GM12878 (cell line): Measurements from ENCODE around the gene ATP1B1. TPM values are rescaled to one million over a fixed set of nuclear protein-coding genes. Genes with fewer than 3 reads are reported as not detected.

Experiments used
- ASH2L ChIP-seq: fragments of 300-600, 200-600 bp; sonication (generic); IDR thresholded peaks from 2 replicates; pipeline ENCODE4 v1.6.1; 2017; ENCODE audit warnings: low read depth, mild to moderate bottlenecking, borderline replicate concordance
- EP300 ChIP-seq, 2 experiments: fragments of 150-350 bp in 1 of 2; IDR thresholded peaks; 2 replicates each; pipeline ENCODE4 v1.6.1; 2011 to 2012; ENCODE audit warnings: low read depth in 2 of 2, low read length in 2 of 2, borderline replicate concordance in 1 of 2, improper control_type of control experiment in 1 of 2, inconsistent platforms in 1 of 2; ENCODE audit not compliant: control insufficient read depth in 1 of 2
- NFYA ChIP-seq: IDR thresholded peaks from 2 replicates; pipeline ENCODE4 v1.6.1; 2011; ENCODE audit warnings: low read depth, mild to moderate bottlenecking, low read length, improper control_type of control experiment, borderline replicate concordance
- PML ChIP-seq: IDR thresholded peaks from 2 replicates; pipeline ENCODE4 v1.6.1; 2012; ENCODE audit warnings: low read length, inconsistent platforms
- SIX5 ChIP-seq: IDR thresholded peaks from 2 replicates; pipeline ENCODE4 v1.6.1; 2011; ENCODE audit warnings: mild to moderate bottlenecking, low read depth, low read length, moderate library complexity; ENCODE audit not compliant: severe bottlenecking
- polyA plus RNA-seq, 11 experiments: library from polyadenylated mRNA; depleted of rRNA in 4 of 11; unstranded in 6 of 11; stranded (reverse) in 5 of 11; fragments of >200 nt; fragmentation: Nextera tagmentation in 4 of 11; fragmentation: Illumina TruSeq in 1 of 11; extraction: Ambion mirVana in 4 of 11; extraction: Trizol in 1 of 11; gene quantifications; 1 replicate in 1 of 11; 2 replicates in 10 of 11; pipeline versions ENCODE4 v1.2.1 to v1.2.3, GENCODE V29; 2011 to 2016; ENCODE audit warnings: inconsistent platforms in 2 of 11, missing spikeins in 2 of 11, low read depth in 1 of 11
- total RNA-seq, 4 experiments: library from RNA; depleted of rRNA in 3 of 4; stranded (reverse); fragments of >200 nt in 3 of 4; fragmentation: Illumina TruSeq in 1 of 4; extraction: Trizol in 1 of 4; gene quantifications; 2 replicates each; pipeline versions ENCODE4 v1.2.1 to v1.2.3, GENCODE V29; 2013 to 2021
- TF ChIP-seq, protein P1 (sequence below): fragments of 450-650 bp; formaldehyde crosslinking; IDR thresholded peaks from 2 replicates; pipeline ENCODE4 v1.4.0; 2020; ENCODE audit warnings: mild to moderate bottlenecking, moderate library complexity
- TF ChIP-seq, protein P2 (sequence below): IDR thresholded peaks from 2 replicates; pipeline ENCODE4 v1.6.1; 2011; ENCODE audit warnings: borderline replicate concordance, low read depth, mild to moderate bottlenecking, moderate library complexity, mixed read lengths, low read length; ENCODE audit not compliant: insufficient read depth; ENCODE audit errors: extremely low read length
- TF ChIP-seq, protein P3 (sequence below): IDR thresholded peaks from 2 replicates; pipeline ENCODE4 v1.6.1; 2012; ENCODE audit warnings: mild to moderate bottlenecking, low read depth, low read length

Gene ATP1B1
- total and polyA plus RNA-seq, 10 of the 15 experiments (the other 5 are each of a cell fraction or from before 2014, with no cell fraction given) = 0.84 to 14.0 (median 1.4) TPM

DNA sequence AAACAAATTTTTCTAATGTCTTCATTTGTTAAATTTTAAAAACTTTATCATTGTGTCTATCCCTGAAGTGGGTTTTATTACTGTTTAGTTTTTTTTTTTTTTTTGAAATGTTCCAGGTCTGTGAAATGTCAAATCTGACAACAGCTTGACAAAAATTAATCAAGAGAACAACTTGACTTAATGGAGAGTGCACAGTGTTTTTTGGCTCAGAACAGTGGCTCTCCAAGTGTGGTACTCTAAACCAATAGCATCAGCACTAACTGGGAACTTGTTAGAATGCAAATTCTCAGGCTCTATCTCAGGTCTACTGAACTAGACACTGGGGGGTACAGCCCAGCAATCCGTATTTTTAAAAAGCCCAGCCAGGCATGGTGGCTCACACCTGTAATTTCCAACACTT lies 49.2 kb downstream of the ATP1B1 start (continued):
- TF ChIP-seq, protein P1, sequence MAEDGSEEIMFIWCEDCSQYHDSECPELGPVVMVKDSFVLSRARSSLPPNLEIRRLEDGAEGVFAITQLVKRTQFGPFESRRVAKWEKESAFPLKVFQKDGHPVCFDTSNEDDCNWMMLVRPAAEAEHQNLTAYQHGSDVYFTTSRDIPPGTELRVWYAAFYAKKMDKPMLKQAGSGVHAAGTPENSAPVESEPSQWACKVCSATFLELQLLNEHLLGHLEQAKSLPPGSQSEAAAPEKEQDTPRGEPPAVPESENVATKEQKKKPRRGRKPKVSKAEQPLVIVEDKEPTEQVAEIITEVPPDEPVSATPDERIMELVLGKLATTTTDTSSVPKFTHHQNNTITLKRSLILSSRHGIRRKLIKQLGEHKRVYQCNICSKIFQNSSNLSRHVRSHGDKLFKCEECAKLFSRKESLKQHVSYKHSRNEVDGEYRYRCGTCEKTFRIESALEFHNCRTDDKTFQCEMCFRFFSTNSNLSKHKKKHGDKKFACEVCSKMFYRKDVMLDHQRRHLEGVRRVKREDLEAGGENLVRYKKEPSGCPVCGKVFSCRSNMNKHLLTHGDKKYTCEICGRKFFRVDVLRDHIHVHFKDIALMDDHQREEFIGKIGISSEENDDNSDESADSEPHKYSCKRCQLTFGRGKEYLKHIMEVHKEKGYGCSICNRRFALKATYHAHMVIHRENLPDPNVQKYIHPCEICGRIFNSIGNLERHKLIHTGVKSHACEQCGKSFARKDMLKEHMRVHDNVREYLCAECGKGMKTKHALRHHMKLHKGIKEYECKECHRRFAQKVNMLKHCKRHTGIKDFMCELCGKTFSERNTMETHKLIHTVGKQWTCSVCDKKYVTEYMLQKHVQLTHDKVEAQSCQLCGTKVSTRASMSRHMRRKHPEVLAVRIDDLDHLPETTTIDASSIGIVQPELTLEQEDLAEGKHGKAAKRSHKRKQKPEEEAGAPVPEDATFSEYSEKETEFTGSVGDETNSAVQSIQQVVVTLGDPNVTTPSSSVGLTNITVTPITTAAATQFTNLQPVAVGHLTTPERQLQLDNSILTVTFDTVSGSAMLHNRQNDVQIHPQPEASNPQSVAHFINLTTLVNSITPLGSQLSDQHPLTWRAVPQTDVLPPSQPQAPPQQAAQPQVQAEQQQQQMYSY = no peak
- TF ChIP-seq, protein P2, sequence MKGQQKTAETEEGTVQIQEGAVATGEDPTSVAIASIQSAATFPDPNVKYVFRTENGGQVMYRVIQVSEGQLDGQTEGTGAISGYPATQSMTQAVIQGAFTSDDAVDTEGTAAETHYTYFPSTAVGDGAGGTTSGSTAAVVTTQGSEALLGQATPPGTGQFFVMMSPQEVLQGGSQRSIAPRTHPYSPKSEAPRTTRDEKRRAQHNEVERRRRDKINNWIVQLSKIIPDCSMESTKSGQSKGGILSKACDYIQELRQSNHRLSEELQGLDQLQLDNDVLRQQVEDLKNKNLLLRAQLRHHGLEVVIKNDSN = no peak
- no peak for TF ChIP-seq EP300 (IDR thresholded peaks at IDR 0.05; ENCODE audit: borderline replicate concordance in 1 of 2, control insufficient read depth in 1 of 2, low read depth in 2 of 2, low read length in 2 of 2)
- TF ChIP-seq PML = no peak
- no peak for TF ChIP-seq SIX5
- TF ChIP-seq, protein P3, sequence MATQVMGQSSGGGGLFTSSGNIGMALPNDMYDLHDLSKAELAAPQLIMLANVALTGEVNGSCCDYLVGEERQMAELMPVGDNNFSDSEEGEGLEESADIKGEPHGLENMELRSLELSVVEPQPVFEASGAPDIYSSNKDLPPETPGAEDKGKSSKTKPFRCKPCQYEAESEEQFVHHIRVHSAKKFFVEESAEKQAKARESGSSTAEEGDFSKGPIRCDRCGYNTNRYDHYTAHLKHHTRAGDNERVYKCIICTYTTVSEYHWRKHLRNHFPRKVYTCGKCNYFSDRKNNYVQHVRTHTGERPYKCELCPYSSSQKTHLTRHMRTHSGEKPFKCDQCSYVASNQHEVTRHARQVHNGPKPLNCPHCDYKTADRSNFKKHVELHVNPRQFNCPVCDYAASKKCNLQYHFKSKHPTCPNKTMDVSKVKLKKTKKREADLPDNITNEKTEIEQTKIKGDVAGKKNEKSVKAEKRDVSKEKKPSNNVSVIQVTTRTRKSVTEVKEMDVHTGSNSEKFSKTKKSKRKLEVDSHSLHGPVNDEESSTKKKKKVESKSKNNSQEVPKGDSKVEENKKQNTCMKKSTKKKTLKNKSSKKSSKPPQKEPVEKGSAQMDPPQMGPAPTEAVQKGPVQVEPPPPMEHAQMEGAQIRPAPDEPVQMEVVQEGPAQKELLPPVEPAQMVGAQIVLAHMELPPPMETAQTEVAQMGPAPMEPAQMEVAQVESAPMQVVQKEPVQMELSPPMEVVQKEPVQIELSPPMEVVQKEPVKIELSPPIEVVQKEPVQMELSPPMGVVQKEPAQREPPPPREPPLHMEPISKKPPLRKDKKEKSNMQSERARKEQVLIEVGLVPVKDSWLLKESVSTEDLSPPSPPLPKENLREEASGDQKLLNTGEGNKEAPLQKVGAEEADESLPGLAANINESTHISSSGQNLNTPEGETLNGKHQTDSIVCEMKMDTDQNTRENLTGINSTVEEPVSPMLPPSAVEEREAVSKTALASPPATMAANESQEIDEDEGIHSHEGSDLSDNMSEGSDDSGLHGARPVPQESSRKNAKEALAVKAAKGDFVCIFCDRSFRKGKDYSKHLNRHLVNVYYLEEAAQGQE = no peak
- no peak for TF ChIP-seq NFYA
- TF ChIP-seq ASH2L = no peak
